GM13977 (cell line): ENCODE measurements around the gene RAB7B.

Experiments
- DNase-seq: peaks from one replicate; pipeline ENCODE4 v3.0.0; 2012; ENCODE audit warnings: low spot score
- in situ Hi-C: fragments of 300-500 bp; cut with MboI; formaldehyde crosslinking; loops from one replicate; pipeline ENCODE4 v1.12.0; 2022; ENCODE audit warnings: low sequenced_read_pairs, low pct_unique_long_range_greater_than_20kb, mixed read lengths, inconsistent platforms; ENCODE audit not compliant: unreplicated experiment
- TF ChIP-seq, protein P1 (sequence below): IDR thresholded peaks from 2 replicates; pipeline ENCODE4 v1.5.1; 2012; ENCODE audit warnings: mild to moderate bottlenecking, control low read depth; ENCODE audit not compliant: insufficient read depth; ENCODE audit errors: extremely low read depth, missing control alignments

The RAB7B gene

DNA sequence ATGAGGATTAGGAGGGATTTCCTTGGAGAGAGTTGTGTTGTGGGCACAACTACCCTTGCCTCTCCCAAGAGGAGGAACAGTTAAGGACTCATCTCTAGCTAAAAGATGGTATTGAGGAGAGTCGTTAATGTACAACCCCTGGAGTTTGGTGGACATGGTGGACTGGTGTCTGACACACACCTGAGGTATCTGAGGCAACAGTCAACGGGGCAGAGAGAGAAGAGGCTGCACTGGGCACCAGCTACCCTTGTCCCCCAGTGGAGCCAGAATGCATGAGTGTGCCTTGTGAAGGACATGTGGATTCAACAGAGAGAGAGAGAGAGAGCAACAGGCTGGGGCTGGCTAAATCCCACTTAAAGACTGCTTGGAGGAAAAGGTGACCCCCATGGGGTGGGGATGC, 13.0 kb downstream of the RAB7B start:
- TF ChIP-seq, protein P1, sequence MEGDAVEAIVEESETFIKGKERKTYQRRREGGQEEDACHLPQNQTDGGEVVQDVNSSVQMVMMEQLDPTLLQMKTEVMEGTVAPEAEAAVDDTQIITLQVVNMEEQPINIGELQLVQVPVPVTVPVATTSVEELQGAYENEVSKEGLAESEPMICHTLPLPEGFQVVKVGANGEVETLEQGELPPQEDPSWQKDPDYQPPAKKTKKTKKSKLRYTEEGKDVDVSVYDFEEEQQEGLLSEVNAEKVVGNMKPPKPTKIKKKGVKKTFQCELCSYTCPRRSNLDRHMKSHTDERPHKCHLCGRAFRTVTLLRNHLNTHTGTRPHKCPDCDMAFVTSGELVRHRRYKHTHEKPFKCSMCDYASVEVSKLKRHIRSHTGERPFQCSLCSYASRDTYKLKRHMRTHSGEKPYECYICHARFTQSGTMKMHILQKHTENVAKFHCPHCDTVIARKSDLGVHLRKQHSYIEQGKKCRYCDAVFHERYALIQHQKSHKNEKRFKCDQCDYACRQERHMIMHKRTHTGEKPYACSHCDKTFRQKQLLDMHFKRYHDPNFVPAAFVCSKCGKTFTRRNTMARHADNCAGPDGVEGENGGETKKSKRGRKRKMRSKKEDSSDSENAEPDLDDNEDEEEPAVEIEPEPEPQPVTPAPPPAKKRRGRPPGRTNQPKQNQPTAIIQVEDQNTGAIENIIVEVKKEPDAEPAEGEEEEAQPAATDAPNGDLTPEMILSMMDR, result no peak
- in situ Hi-C loops, result no loop called here
- no peak for DNase-seq

- TF ChIP-seq, protein P1, result no peak
- in situ Hi-C loops, result loop anchor here (10.0 kb wide), 1 partner anchor 195 kb away; no protein-coding TSS in a partner anchor
- DNase-seq, result no peak
Observed at GRCh38 chr1:205989786-205990185, 13.4 kb downstream of the RAB7B start.

DNA sequence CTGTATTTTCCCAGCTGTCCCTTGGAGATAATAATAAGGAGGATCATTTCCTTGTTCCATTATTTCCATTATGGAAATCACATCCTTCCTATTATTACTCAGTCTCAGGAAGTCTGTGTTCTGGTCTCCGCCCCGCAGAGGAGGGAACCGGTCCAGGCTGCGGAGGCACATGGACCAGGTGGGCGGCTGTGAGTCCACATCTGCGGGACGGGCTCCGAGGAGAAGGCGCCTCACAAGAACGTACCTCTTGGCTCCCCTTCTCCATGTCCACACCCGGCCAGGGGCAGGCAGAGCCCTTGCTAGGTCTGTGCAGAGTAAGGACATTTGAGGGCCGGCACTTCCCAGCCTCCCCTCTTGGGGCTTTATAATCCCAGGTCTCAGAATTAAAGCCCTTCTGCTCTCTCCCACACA, 14.6 kb downstream of the RAB7B start:
- TF ChIP-seq, protein P1, result no peak
- in situ Hi-C loops, result loop anchor here (10.0 kb wide), 1 partner anchor 194 kb away; no protein-coding TSS in a partner anchor
- DNase-seq, result no peak

DNA sequence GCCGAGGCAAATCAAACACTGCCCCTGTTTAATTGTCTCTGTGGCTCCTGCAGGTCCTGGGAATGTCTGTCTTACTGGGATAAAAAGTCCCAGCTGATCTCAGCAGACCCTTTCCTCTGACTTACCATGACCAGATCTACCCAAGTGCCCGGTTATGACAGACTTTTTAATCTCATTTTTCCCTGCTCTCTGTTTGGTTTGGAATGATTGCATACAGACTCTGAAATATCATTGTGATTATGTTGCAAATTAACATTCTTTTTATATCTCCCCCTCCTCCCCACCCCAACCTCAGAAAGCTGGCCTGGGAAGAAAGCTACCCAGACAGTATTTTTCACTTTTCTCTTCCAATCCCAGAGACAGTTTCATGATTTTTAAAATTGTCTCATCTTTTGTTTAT, 16.3 kb downstream of the RAB7B start:
- TF ChIP-seq, protein P1, result no peak
- in situ Hi-C loops, result loop anchor here (10.0 kb wide), 1 partner anchor 192 kb away; no protein-coding TSS in a partner anchor
- no peak for DNase-seq

GRCh38 chr1:205986292-205986691, 16.9 kb downstream of the RAB7B start:
- TF ChIP-seq, protein P1, result no peak
- no peak for DNase-seq
- in situ Hi-C loops, result loop anchor here (10.0 kb wide), 1 partner anchor 191 kb away; no protein-coding TSS in a partner anchor

DNA sequence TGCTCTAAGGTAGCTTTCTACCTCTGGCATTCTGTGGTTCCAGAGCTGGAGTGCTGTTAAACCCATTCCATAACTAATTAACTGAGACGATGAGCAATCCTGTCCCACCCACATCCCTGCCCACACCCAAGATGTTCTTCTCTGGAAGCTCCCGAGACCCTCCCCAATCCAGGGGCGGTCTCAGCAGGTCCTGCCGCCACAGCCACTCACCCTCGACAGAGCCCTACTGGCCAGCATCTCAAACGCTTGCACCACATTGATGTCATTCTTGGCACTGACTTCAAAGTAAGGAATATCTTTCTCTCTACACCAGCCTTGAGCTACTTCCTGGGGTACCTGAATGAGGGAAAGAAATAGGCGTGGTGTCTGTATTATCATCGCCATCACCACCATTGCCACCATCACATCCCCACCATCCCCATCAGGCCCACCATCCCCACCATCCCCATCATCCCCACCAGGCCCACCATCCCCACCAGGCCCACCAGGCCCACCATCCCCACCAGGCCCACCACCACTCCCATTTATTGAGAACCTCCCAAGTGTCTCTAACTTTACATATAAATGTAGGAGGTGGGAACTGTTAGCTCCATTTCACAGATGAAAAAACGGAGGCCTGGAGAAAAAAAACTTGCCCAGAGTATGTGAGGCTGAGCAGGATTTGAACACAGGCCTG, 17.7 kb downstream of the RAB7B start:
- DNase-seq, result no peak
- in situ Hi-C loops, result loop anchor here (10.0 kb wide), 1 partner anchor 191 kb away; no protein-coding TSS in a partner anchor
- TF ChIP-seq, protein P1, result no peak
